Fibroblast of upper back skin (primary cell): Measurements from ENCODE around the gene DCANP1.

Experiments
- DNase-seq: peaks from one replicate; pipeline ENCODE4 v3.0.0-alpha.2; 2013

The DCANP1 gene

DNA sequence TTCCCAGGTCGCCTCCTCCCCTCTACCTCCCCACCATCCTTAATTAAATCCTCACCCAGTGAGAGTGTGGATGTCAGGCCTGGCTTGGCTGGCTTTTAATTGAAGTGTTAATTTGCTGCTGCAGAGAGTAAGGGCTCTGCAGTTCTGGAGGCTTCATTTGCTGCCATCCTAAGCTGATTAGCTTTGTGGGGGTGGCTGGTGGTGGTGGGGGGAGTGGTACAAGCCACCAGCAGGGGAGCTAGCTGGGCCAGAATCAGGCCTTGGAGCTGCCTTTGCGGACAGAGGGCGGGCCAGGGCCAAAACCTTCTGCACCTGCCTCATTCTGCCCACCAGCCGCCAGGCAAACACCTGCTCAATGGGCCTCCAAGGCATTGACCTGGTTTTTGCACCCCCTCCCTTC is 31.8 kb upstream of the DCANP1 start:
- no peak for DNase-seq

DNA sequence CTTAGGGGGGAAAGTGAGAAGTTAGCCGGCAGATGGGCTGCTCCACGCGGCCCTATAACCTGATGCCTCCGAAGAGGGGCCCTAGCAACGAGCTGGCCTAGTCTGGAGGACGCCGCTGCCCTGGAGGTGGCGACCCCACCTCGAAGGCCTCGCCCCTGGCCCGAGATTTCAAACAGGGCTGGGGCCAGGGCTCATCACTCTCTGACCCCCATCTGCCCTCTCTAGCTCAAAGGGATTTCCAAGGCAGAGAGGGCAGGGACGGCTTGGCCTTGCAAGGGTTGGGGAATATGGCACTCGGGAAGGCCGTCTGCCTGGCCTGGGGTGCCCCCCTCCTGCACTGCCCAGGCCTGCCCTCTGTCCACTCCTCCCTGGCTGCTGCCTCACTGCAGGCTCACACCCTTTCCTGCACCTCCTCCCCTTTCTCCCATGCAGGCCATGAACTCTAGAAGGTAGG is 30.5 kb upstream of the DCANP1 start:
- no peak for DNase-seq

DNA sequence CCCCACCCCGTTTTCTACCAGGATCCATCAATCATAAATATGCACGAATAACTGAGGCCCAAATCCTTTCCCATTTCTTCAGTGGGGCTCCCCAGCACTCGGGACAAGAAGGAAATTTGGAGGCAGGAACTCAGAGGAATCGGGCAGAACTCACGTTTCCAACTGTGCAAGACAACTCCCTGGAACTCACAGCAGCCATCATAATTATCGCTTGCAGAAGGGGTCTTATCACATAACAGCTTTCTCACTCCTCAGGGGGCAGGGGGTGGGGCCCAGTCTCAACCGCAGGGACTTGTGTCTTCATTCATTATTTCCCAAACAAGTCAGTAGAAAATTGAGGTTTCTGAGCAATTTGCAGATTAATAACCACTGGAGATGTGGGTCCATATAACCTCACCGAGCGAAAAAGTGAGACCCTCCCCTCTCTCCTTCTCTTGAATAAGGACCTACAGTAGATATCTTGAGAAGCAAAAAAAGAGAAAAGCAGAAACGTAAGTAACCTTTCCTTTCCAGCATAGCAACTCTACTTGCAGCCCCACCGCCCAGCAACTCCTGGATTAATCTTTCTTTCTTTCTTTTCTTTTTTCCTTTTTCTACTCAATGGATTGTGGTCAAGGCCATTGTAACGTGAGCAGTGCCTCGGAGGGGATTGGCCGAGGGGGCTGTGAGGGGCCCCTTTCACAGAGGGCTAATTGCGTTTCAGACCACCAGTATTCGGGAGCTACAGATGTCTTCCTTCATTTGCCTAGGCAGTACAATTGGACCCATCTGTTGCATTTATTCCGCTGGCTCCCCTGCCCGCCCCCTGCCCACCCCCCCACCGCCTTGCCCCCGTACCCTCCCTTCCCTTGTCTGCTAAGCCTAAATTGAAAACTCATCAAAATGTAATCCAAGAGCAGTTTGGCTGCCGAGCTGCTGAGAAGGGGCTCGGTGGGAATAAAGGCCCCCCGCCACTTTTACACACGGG is 29.8 kb upstream of the DCANP1 start:
- DNase-seq = no peak

DNA sequence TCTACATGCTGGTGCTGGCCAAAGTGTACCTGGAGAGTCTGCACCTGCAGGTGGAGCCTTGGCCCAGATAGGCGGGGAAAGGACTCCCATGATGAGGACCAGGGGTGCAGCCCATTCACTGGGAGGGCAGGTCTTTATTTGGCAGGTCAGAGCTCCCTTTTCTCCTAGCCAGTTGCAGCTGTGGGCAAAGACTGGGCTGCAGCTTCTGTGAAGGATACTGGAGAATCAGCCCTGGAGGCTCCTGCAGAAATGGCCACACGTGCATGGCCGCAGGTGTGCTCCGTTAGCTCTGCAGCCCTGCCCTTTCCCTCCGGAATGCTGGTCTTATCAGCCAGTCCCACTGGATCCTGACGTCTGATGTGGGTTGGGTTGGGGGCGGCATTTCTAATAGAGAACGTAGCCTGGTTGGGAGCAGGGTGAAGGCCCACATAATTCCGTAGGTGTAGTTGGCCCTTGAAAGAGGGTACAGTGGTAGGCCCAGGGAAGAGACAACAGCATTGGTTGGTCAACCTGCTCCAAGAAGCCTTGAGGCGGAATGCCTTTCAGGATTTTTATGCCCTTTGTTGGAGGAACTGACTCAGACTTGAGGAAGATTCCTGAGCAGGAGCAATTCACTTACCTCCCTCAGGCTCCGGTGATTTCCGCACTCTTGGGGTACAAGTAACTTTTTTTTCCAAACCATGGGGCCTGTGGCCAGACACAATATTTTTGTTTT is 27.0 kb upstream of the DCANP1 start:
- DNase-seq = no peak

DNA sequence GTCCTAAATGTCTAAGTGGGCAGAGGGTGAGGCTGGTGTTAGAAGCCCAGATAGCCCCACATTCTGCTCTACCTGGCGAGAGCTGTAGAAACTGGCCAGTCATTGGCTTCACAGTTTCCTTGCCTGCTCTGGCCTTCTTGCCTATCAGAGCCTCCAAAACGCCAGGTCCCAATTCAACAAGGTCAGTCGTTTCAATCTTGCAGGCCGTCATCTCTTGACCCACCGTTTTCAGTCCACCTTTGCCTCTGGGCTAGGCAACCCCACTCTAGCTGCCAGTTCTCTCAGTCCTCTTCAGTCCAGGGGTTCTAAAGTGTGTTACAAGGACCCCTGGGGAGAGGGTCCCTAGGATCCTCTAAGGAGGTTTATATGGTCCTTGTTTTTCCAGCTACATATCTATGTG is 25.0 kb upstream of the DCANP1 start:
- DNase-seq = no peak

DNA sequence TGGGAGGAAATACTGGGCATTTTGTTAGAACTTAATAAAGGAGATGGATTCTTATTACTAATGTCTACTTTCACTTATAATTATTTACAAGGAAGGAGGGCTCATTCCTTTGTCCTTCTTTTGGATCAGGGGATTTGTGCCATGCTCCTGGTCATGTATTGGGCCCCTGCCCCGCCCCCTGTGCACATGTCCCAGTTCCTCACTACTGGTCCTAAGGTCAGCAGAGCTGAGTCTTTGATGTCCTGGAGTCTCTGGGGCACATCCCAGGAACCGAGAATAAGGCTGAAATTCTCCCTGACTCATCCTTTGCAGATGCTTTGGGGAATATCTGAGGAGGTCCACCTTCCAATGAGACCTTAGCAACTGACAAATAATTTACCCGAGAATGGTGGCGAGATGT is 24.6 kb upstream of the DCANP1 start:
- DNase-seq = no peak

DNA sequence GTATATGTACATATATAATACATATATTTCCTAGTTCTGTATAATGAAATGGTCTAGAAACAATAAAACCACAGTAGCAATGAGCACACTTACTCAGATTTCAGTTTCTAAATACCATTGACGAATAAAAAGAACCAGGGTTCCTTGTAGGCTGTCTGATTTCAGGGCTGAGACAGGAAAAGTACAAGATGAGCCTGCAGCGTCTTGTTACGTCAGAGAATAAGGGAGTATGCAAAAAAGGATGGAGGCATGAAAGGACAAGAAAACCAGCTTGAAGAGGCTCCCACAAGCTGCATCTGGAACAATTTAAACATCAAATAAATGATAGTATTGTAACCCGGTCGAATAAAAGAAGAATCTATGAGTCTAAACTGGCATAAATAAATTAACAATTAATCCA is 22.8 kb upstream of the DCANP1 start:
- no peak for DNase-seq

DNA sequence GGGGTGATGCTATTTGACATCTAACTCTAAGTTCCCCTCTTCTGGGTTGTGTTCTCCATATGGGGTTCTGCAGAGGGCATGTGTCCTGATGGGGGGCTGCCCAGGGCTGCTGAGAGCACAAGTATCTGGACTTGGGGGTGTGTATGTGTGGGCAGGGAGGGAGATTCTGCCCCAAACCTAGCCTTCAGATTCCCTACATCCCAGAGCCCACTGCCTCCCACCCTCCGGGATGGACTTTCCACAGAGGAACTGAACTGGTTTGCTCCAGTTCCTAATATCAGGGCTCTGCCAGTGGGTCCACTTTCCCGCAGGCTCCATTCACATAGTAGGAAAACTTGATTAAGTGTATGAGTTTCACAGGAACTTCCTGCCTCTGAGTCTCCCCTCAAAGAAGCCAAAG is 21.4 kb upstream of the DCANP1 start:
- DNase-seq = no peak

DNA sequence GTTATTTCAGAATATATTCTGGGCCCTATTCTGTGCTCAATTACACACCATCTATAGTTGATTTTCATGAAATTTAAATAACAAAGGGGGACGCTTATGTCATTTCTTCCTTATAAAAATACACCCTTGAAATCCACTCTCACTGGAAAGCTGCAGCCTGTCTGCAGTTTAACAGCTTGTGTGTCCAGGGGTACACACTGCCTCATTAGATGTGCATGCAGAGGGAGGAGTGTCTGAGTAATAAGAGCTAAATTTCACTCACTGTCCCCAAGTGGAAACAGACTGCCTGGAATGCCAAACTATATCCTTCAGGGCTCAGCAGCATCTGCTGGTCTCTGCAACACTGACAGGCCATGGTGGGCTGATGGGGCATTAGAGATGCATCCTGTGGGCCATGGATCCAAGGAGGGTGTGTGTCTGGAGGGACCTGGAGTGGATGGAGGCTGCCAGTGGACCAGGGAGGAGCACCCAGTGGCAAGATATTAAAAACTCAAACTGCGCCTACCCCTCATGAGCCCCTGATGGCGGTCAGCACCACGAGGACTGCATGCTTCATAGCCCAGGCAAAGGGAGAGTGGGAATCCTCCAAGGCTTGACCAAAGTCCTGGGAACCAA is 20.8 kb upstream of the DCANP1 start:
- no peak for DNase-seq

DNA sequence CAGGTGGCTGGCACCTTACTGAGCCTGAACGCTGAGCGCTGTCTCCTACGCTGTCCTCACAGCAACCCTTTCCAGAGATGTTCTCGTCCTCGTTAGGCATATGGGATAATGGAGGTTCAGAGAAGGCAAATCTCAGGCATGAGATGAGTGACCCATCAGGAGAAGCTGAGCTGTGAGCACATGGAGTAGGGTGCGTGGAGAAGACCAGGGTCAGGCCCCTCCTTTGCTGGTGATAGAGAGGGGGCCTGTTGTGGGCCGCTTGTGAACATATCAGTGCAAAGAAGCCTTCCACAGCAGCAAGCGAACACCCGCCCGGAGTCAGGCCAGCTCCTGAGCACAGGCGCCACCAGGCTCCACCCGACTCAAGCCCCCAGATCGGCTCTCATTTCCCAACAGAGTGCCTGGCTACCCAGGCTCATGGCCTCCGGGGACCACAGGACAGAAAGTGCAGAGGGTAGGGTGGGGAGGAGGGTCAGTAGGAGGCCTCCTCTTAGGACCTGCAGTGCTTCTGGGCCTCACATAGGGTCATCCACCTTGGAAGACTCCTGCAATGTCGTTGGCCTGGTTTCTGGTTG is 20.0 kb upstream of the DCANP1 start:
- DNase-seq = no peak

DNA sequence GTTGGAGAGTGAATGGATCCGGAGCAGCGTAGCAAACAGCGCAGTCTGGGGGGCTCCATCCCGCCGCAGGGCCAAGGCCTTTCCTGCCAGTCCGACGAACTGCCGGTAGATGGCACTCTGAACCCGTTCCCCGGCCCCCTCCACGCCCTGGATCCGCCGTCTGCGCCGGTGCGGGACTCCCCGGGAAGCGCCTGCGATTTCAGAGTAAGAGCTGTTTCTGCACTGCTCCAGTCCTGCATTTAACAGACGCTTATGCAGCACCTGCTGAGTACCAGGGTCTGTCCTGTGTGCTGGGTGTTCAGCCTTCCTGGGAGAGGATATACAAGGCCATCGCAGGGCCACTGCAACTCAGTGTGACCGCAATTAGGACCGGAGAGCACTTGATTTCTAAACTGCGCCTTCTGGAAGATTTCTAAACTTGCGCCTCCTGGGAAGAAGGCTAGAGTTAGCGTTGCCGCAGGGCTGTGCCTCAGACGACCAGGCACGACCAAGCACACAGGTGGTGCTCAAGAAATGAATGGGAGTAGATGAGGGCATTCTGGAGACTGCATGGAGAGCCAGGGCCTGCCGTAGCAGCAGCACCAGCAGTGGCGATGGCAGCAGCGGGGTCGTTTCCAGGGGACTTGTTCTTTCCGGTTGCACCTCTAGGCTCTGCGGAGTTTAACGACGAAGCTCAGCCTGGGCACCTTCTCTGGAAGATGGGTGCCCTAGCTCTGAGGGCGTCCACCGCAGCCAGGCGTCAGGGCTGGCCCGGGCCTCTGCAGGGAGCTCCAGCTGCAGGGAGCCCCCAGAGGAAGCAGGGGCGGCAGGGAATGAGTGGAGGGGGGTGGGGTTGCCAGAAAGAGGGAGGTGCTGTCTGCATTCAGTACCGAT is 19.3 kb upstream of the DCANP1 start:
- DNase-seq = peak; percentile 63

DNA sequence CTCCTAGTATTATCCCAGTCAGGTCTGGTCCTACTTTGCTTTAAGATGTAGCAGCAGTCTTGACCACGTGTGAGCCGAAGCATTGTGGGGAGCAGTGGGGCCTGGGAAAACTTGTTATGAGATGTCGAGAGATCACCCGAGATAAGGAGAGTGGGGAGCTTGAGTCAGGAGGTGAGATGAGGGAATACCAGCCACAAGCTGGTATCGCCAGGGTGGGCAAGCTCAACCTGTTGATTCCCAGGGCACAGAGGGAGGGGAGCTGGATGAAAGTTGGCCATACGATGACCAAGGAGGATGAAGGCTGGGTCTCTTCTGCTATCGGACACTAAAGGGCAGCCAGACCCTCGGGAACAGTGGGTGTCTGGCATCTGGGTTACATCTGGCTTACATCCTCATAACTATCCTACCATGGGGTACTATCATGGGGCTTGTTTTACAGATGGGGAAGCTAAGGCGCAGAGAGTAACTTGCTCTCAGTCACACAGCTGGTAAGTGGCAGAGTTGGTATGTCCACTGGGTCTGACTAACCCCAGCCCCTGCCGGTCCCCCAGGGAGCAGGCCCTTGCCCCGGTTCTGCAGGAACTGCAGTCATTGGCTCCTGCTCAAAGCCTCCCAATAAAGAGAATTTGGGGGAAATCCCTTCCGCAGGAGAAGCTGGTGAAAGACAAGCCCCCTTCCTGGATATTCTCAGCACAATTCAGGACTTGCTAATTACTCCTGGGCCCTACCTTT is 18.4 kb upstream of the DCANP1 start:
- DNase-seq = no peak

DNA sequence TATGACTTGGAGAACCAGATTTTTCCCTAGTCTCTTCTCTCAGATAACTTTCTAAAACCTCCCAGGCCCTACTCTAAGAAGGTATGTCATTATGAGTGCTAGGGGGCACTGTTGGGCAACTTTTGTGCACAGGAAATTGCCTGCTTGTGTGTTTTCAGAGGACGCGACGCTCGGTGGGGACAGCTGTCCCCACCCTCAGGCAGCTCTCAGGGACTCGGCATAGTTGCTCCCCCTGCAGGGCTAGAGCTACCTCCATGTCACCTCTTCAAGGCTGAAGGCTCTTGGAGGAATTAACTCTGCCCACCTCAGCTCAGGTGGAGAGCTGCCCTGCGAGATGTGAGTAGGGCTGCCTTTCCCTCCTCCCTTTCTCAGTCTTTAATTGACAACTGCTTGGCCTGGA is 15.2 kb upstream of the DCANP1 start:
- DNase-seq = peak; percentile 30

DNA sequence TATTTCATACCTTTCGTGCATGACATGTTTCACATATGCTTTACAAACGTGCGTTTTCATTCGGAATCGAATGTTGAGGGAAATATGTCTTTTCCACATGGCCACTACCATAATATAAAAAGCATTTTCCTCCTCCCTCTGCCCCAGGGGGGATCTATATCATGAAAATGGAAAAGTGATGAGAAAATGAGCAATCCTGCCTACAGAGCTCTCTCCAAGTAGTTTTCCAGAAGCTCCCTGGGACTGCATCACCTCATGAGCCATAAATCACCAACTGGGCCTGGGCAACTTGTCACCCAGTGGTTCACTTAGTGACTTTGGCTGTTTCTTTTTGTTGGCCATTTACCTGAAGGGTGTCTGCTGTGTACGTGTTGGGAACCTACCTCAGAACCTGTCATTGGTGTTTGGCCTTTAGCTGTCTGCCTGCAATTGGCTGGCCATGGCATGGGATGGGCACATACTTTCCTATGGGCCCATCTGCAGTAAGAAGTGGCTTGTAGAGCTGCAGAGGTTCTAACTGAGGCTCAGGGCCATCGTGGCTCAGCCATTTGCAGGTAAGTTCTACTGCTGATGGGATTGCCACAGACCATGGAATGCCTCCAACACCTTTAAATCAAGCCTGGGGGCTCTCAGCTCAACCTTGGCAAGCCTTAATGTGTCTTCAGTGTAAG is 14.5 kb upstream of the DCANP1 start:
- peak; percentile 18 for DNase-seq

DNA sequence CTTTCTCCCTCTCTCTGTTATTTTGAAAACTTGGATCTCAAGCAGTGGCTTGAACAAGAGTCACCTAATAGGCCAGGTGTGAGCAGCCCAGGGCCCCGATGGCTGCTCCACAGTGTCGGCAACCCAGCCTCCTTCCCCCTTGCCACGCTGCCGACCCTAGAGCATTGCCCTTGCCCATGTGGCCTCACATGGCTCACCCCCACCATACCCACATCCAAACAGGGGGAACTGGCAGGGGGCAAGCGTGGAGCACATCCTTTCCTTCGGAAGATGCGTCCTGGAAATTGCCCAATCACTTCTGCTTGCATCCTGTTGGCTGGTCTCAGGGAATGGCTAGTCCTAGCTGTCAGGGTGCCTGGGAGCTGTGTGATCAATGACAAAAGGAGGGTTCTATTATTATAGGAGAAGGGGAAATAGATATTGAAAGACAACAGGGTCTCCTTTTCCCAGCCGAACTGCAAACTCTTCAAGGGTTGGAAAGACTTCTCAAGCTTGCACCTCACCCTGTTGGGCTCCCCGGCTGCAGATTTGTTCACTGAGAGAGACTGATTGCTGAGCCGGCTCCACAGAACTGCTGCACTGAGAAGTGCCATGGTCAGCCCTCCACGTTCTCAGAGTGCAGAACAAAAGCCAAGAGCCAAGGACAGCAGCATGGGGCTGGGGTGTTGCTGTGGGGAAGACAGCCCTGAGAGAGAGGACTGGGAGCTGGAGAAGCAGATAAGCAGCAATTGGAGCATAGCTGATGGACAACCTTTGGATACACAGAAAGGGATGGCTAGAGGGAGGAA is 13.3 kb upstream of the DCANP1 start:
- no peak for DNase-seq

DNA sequence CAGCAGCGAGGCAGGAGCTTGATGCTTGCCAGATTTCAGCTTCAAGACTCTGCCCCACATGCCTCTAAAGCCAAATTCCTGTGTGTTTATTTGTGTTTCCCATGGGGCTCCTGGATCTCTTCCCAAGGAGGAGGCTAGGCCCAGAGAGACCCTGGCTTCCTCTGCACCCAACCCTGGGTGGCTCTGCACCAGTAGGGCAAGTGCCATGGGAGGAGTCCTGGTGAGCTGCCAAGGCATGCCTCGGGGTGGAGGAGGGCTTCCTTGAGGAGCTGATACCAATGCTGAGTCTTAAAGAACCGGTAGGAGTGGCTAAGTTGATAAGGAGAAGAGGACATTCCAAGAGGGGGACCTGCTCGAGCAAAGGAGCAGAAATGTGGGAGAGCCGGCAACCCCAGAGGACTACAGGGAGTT is 11.8 kb upstream of the DCANP1 start:
- DNase-seq = peak; percentile 55

DNA sequence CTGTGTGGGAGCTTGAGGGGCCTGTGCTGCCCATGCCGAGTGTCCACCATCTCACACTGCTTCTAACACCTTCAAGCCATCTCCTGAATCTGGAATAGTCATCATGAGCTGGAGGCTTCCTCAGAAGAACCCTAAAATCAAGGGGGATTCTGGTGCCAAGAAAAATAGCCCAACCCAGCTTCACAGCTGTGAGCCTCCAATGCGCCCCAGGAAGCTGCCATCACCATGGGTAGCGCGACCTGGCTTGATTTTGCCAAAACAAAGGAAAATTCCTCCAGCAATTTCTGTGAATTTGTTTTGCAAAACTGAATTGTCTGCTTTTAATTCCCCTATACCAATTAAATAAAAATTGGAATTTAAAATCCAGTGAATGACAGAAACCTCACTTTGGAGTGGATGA is 11.2 kb upstream of the DCANP1 start:
- DNase-seq = no peak

DNA sequence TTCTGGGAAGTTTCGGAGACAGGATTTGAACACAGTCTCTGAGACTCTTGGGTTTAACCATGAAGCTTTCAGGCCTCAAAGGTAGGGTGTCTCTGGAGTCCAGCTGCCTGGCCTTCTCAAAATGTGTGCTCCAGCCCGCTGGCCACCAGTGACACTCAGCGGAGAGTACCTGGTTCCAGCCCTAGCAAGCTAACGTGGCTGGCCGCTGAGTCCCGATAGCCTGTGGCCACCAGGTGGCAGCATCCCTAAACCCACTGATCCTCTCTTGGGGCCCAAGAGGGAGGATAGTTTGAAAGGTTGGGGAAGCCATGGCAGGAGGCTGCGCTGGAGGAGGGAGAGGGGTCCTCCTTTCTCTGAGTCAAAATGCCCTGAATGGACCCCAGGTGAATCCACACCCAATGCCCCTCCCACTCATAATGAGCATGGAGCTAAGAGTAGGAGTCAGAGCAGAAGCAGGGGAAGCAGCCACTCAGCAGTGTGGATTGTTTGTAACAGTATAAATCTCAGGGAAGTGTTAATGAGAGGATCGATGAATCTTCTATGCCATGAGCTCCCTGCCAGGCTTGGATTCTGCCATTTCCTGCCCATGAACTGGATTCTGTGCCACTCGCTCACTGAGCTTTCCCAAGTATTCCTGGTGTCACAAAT is 10.4 kb upstream of the DCANP1 start:
- DNase-seq = peak; percentile 33

DNA sequence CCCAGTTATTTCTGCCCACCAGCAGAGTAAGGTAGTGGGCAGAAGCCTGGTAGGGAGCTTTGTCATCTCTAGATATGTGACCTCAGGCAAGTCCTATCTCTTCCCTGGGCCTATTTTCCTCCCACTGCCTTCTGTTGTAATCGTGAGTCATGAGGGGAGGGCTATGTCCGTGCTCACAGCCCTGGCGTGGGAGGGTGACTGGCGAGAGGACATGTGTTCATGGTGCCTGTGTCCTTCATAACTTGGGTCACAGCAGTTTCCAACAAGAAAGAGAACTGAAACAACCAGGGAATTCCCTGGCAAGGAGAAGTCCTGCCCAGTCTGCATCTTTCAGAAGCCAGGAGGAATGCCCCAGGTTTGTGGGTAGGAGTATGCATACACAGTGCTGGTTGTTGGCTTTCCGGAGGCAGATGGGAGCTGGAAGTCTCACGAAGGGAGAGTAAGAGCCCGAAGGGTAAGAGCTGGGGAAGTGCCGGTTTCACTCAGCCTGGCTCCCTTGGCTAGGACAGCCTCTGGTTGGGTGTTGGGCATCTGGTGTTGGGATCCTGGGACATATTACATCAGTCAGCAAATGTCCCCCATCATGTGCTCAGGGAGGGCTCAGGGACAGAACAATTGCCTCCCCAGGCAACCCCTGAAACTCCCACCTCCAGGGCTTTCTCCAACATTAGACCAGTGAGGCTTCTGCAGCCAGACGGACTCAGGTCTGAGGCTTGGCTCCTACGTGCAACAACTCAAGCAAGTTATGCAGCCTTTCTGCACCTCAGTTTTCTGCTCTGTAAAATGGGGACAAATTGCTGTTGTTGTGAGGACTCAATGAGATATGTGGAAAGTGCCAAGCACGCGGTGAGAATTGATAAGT is 9.3 kb upstream of the DCANP1 start:
- DNase-seq = peak; percentile 54
